Activated CD4-positive, alpha-beta T cell treated with anti-CD3 and anti-CD28 coated beads, Interleukin-2, amount 10 ng/mL, durations not matched to agents 24 days and 14 days (primary cell): ENCODE measurements around the gene DNAJC11. TPM values are rescaled to one million over a fixed set of nuclear protein-coding genes. Genes with fewer than 3 reads are reported as not detected.

Experiments
- DNase-seq: peaks from one replicate; pipeline ENCODE4 v3.0.0; 2022
- H3K27ac Mint-ChIP-seq: one replicate; pipeline ENCODE4 v1.8.0; 2022; ENCODE audit warnings: mild to moderate bottlenecking, mixed read lengths
- H3K27me3 Mint-ChIP-seq: one replicate; pipeline ENCODE4 v1.8.0; 2022; ENCODE audit warnings: mixed read lengths
- H3K36me3 Mint-ChIP-seq: one replicate; pipeline ENCODE4 v1.8.0; 2022; ENCODE audit warnings: low read depth, mild to moderate bottlenecking, mixed read lengths
- H3K4me1 Mint-ChIP-seq: one replicate; pipeline ENCODE4 v1.8.0; 2021; ENCODE audit warnings: mixed read lengths
- H3K4me3 Mint-ChIP-seq: one replicate; pipeline ENCODE4 v1.8.0; 2022; ENCODE audit warnings: mild to moderate bottlenecking, moderate library complexity, mixed read lengths
- H3K9me3 Mint-ChIP-seq: one replicate; pipeline ENCODE4 v1.8.0; 2021; ENCODE audit warnings: mixed read lengths
- intact Hi-C: fragments of 100-400 bp; cut with micrococcal nuclease; formaldehyde crosslinking; loops from one replicate; pipeline ENCODE4 v1.15.1; 2023
- total RNA-seq: library from RNA; stranded (reverse); gene quantifications from 2 replicates; pipeline ENCODE4 v1.2.3, GENCODE V29; 2022

DNAJC11 gene
- total RNA-seq, 1 donor from 2014 or later = 87.6 TPM

- intact Hi-C loops = no loop called here
- no peaks in the 10 kb centered on the region for H3K9me3 Mint-ChIP-seq
- H3K27me3 Mint-ChIP-seq = no peaks in the 10 kb centered on the region
- H3K36me3 Mint-ChIP-seq = peaks cover 20% of the 10 kb centered on the region
- H3K4me3 Mint-ChIP-seq = no peak overlapping the region
- DNase-seq = no peak
- peaks cover 20% of the 10 kb centered on the region for H3K4me1 Mint-ChIP-seq
- no peak overlapping the region for H3K27ac Mint-ChIP-seq
These were observed 112.6 kb downstream of the DNAJC11 start for GRCh38 chr1:6588893-6589520.

- no peak overlapping the region for H3K4me3 Mint-ChIP-seq
- intact Hi-C loops = no loop called here
- no peak for DNase-seq
- peaks cover 15% of the 10 kb centered on the region for H3K36me3 Mint-ChIP-seq
- H3K27me3 Mint-ChIP-seq = no peaks in the 10 kb centered on the region
- peaks cover 18% of the 10 kb centered on the region for H3K4me1 Mint-ChIP-seq
- H3K27ac Mint-ChIP-seq = peak overlapping the region; percentile 16
- no peaks in the 10 kb centered on the region for H3K9me3 Mint-ChIP-seq
These were observed 113.3 kb downstream of the DNAJC11 start for GRCh38 chr1:6588128-6588892.

GRCh38 chr1:6587261-6588005 is 114.2 kb downstream of the DNAJC11 start:
- no peak overlapping the region for H3K4me3 Mint-ChIP-seq
- peaks cover 19% of the 10 kb centered on the region for H3K4me1 Mint-ChIP-seq
- no peaks in the 10 kb centered on the region for H3K27me3 Mint-ChIP-seq

GRCh38 chr1:6586404-6586816 is 115.2 kb downstream of the DNAJC11 start:
- H3K4me1 Mint-ChIP-seq = peaks cover 21% of the 10 kb centered on the region
- H3K27me3 Mint-ChIP-seq = no peaks in the 10 kb centered on the region
- H3K36me3 Mint-ChIP-seq = peaks cover 17% of the 10 kb centered on the region
- H3K9me3 Mint-ChIP-seq = no peaks in the 10 kb centered on the region
- DNase-seq = no peak
- no peak overlapping the region for H3K4me3 Mint-ChIP-seq
- intact Hi-C loops = no loop called here
- H3K27ac Mint-ChIP-seq = no peak overlapping the region

More at GRCh38 chr1:6587261-6588005, 114.2 kb downstream of the DNAJC11 start:
- intact Hi-C loops = no loop called here
- no peak for DNase-seq
- H3K27ac Mint-ChIP-seq = peak overlapping the region; percentile 16
- H3K36me3 Mint-ChIP-seq = peaks cover 15% of the 10 kb centered on the region
- H3K9me3 Mint-ChIP-seq = no peaks in the 10 kb centered on the region

GRCh38 chr1:6585841-6586240 is 115.8 kb downstream of the DNAJC11 start:
- no peaks in the 10 kb centered on the region for H3K9me3 Mint-ChIP-seq
- intact Hi-C loops = no loop called here
- H3K36me3 Mint-ChIP-seq = peaks cover 16% of the 10 kb centered on the region
- H3K27ac Mint-ChIP-seq = no peak overlapping the region
- no peak overlapping the region for H3K4me3 Mint-ChIP-seq
- H3K27me3 Mint-ChIP-seq = no peaks in the 10 kb centered on the region
- H3K4me1 Mint-ChIP-seq = peaks cover 24% of the 10 kb centered on the region
- no peak for DNase-seq

DNA sequence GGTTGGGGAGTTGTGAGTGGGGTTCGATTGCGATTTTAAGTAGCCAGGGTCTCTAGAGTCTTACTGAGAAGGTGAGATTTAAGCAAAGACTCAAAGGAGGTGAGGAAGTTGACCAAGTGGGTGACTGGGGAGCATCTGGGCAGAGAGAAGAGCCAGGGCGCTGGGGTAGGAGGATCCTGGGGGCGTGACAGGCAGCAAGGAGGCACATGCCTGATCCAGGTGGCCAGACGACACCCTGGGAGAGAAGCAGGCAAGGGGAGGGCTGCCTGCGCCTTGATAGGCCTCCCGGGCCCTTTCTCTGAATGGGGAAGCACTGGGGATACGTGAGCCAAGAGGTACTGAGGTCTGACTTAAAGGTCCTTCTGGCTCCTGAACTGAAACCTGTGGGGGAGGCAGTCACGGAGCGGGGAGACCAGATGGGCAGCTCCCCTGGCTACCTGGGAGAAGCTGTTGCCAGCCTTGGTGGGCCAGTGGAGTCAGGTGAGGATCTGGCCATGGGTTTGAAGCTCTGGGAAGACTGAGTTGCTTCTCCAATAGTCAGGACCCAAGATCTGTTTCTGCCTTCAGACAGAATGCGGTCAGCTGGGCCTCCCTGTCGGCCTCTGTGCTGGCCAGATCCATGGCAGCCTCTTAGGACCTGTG is 116.4 kb downstream of the DNAJC11 start:
- intact Hi-C loops = no loop called here
- H3K27ac Mint-ChIP-seq = no peak overlapping the region
- H3K9me3 Mint-ChIP-seq = no peaks in the 10 kb centered on the region
- peaks cover 11% of the 10 kb centered on the region for H3K36me3 Mint-ChIP-seq
- no peaks in the 10 kb centered on the region for H3K27me3 Mint-ChIP-seq
- H3K4me3 Mint-ChIP-seq = no peak overlapping the region
- H3K4me1 Mint-ChIP-seq = peaks cover 29% of the 10 kb centered on the region
- DNase-seq = no peak

Other genes with a start within 250 kb of the DNAJC11 start
- gene TNFRSF25, start 235.6 kb downstream of the DNAJC11 start, total RNA-seq = 139 and 146 TPM in 2 replicates
- gene PLEKHG5, start 210.1 kb downstream of the DNAJC11 start, total RNA-seq = 1.3 and 1.9 TPM in 2 replicates
- gene NOL9, start 147.3 kb downstream of the DNAJC11 start, total RNA-seq = 54.7 and 59.2 TPM in 2 replicates
- gene TAS1R1, start 146.5 kb downstream of the DNAJC11 start, total RNA-seq = not detected in 2 replicates
- gene ZBTB48, start 121.8 kb downstream of the DNAJC11 start, total RNA-seq = 32.9 and 37.8 TPM in 2 replicates
- gene KLHL21, start 98.9 kb downstream of the DNAJC11 start, total RNA-seq = 26.1 and 26.8 TPM in 2 replicates
- gene PHF13, start 88.1 kb downstream of the DNAJC11 start, total RNA-seq = 19.1 and 20.1 TPM in 2 replicates
- gene THAP3, start 76.9 kb downstream of the DNAJC11 start, total RNA-seq = 19.5 and 24.6 TPM in 2 replicates
- 66.0 and 69.9 TPM in 2 replicates for gene CAMTA1, start 83.6 kb upstream of the DNAJC11 start, total RNA-seq